H1 (cell line): ENCODE measurements around the gene MAN1C1. TPM values are rescaled to one million over a fixed set of nuclear protein-coding genes. Genes with fewer than 3 reads are reported as not detected.

Experiments
- CTCF ChIA-PET: fragments of 300-600 bp; sonication (Branson Sonifier 250); formaldehyde crosslinking; loops from one replicate; lab custom pipeline; 2021; ENCODE audit not compliant: partially characterized antibody; lab: Charles Lee
- POLR2A ChIA-PET: fragments of 300-600 bp; sonication (Branson Sonifier 250); formaldehyde crosslinking; loops from one replicate; lab custom pipeline; 2021; ENCODE audit warnings: inconsistent platforms; ENCODE audit not compliant: partially characterized antibody; lab: Charles Lee
- DNase-seq, 2 experiments: peaks; one replicate each; pipeline versions ENCODE4 v3.0.0 to v3.0.0-alpha.2; 2010 to 2022; ENCODE audit warnings: low spot score in 2 of 2, low read depth in 1 of 2, mixed read lengths in 1 of 2
- FAIRE-seq: peaks from 2 replicates; lab custom pipeline; 2011; peaks lifted over from hg19 to GRCh38; lab: Jason Lieb, UNC
- H2AFZ ChIP-seq: 2 replicates; pipeline ENCODE4 v1.8.1; 2012; ENCODE audit warnings: low read length, inconsistent platforms
- H2AK5ac ChIP-seq: 2 replicates; pipeline ENCODE4 v1.6.1; 2013; ENCODE audit warnings: low read depth, low read length
- H2BK120ac ChIP-seq: replicated peaks from 2 replicates; pipeline ENCODE3; 2013; ENCODE audit warnings: low read depth, low read length, inconsistent platforms
- H2BK12ac ChIP-seq: 2 replicates; pipeline ENCODE4 v1.6.1; 2013; ENCODE audit warnings: low read depth, low read length
- H2BK15ac ChIP-seq: 2 replicates; pipeline ENCODE4 v1.6.1; 2013; ENCODE audit warnings: low read length
- H2BK20ac ChIP-seq: 2 replicates; pipeline ENCODE4 v1.6.1; 2013; ENCODE audit warnings: low read length
- H2BK5ac ChIP-seq: 2 replicates; pipeline ENCODE4 v1.6.1; 2013; ENCODE audit warnings: low read depth, low read length
- H3K14ac ChIP-seq: 2 replicates; pipeline ENCODE4 v1.6.1; 2013; ENCODE audit warnings: inconsistent platforms; ENCODE audit not compliant: insufficient read length
- H3K18ac ChIP-seq: 2 replicates; pipeline ENCODE4 v1.6.1; 2013; ENCODE audit warnings: low read length; ENCODE audit errors: extremely low read depth
- H3K23ac ChIP-seq: 2 replicates; pipeline ENCODE4 v1.6.1; 2013; ENCODE audit warnings: inconsistent platforms; ENCODE audit not compliant: insufficient read length
- H3K23me2 ChIP-seq: 2 replicates; pipeline ENCODE4 v1.6.1; 2013; ENCODE audit warnings: low read depth, low read length
- H3K27ac ChIP-seq: 2 replicates; pipeline ENCODE4 v1.6.1; 2011; ENCODE audit warnings: low read depth, low read length, inconsistent platforms
- H3K27me3 ChIP-seq, 4 experiments: replicated peaks in 1 of 4; 1 replicate in 1 of 4; 2 replicates in 3 of 4; pipeline versions ENCODE4 v1.6.1 to v1.8.1; 2011 to 2013; ENCODE audit warnings: low read length in 3 of 4, mild to moderate bottlenecking in 3 of 4, inconsistent platforms in 2 of 4, mixed read lengths in 2 of 4, moderate library complexity in 1 of 4; ENCODE audit not compliant: control insufficient read depth in 3 of 4, insufficient read depth in 3 of 4; ENCODE audit errors: extremely low read depth in 1 of 4
- H3K36me3 ChIP-seq, 4 experiments: 2 replicates each; pipeline versions ENCODE4 v1.6.1 to v1.8.1; 2011 to 2013; ENCODE audit warnings: mild to moderate bottlenecking in 4 of 4, low read length in 3 of 4, moderate library complexity in 2 of 4, control low read depth in 1 of 4, inconsistent platforms in 1 of 4; ENCODE audit not compliant: insufficient read depth in 4 of 4, control insufficient read depth in 2 of 4
- H3K4ac ChIP-seq: replicated peaks from 2 replicates; pipeline ENCODE3; 2013; ENCODE audit warnings: low read length, low read depth, mixed read lengths, inconsistent platforms; ENCODE audit not compliant: insufficient read length
- H3K4me1 ChIP-seq, 4 experiments: replicated peaks in 1 of 4; 1 replicate in 1 of 4; 2 replicates in 3 of 4; pipeline versions ENCODE4 v1.6.1 to v1.8.1; 2011 to 2013; ENCODE audit warnings: low read length in 3 of 4, inconsistent platforms in 2 of 4, mixed read lengths in 1 of 4; ENCODE audit not compliant: insufficient read depth in 4 of 4, control insufficient read depth in 3 of 4
- H3K4me2 ChIP-seq, 2 experiments: 2 replicates each; pipeline versions ENCODE4 v1.6.1 to v1.8.1; 2011 to 2013; ENCODE audit warnings: low read depth in 2 of 2, low read length in 2 of 2, control low read depth in 1 of 2, inconsistent platforms in 1 of 2, mild to moderate bottlenecking in 1 of 2; ENCODE audit not compliant: insufficient read depth in 1 of 2
- H3K4me3 ChIP-seq, 4 experiments: fragments of 200-600, 300-600 bp in 1 of 4; sonication (generic), shearing (Covaris generic), sonication (Bioruptor Twin) in 1 of 4; 2 replicates each; pipeline versions ENCODE4 v1.5.1 to v1.8.1; 2011 to 2016; ENCODE audit warnings: low read length in 4 of 4, low read depth in 3 of 4, control low read depth in 2 of 4, inconsistent platforms in 2 of 4, mild to moderate bottlenecking in 2 of 4, mixed read lengths in 1 of 4, moderate library complexity in 1 of 4; ENCODE audit not compliant: insufficient read depth in 2 of 4; ENCODE audit errors: extremely low read depth in 1 of 4
- H3K56ac ChIP-seq: replicated peaks from 2 replicates; pipeline ENCODE3; 2013; ENCODE audit warnings: low read depth, mild to moderate bottlenecking, mixed read lengths, low read length, inconsistent platforms; ENCODE audit not compliant: insufficient read length
- H3K79me1 ChIP-seq: 2 replicates; pipeline ENCODE4 v1.6.1; 2013; ENCODE audit warnings: low read depth, low read length, control low read depth
- H3K79me2 ChIP-seq, 2 experiments: 2 replicates each; pipeline versions ENCODE4 v1.6.1 to v1.8.1; 2012 to 2013; ENCODE audit warnings: low read length in 2 of 2, mild to moderate bottlenecking in 2 of 2, inconsistent platforms in 1 of 2; ENCODE audit not compliant: insufficient read depth in 2 of 2, control insufficient read depth in 1 of 2
- H3K9ac ChIP-seq, 4 experiments: replicated peaks in 1 of 4; 1 replicate in 1 of 4; 2 replicates in 3 of 4; pipeline versions ENCODE4 v1.6.1 to v1.8.1; 2011 to 2013; ENCODE audit warnings: low read depth in 3 of 4, low read length in 3 of 4, control low read depth in 2 of 4, mild to moderate bottlenecking in 2 of 4, moderate library complexity in 2 of 4, inconsistent platforms in 1 of 4; ENCODE audit errors: extremely low read depth in 1 of 4
- H3K9me3 ChIP-seq, 2 experiments: 2 replicates each; pipeline versions ENCODE4 v1.6.1 to v1.8.1; 2012 to 2013; ENCODE audit warnings: mild to moderate bottlenecking in 2 of 2, moderate library complexity in 2 of 2, control low read depth in 1 of 2, inconsistent platforms in 1 of 2, low read depth in 1 of 2, low read length in 1 of 2, mixed read lengths in 1 of 2; ENCODE audit not compliant: insufficient read depth in 2 of 2
- H4K20me1 ChIP-seq, 2 experiments: replicated peaks in 1 of 2; 2 replicates each; pipeline versions ENCODE3 to v1.8.1; 2011 to 2013; ENCODE audit warnings: inconsistent platforms in 2 of 2, low read length in 2 of 2, mild to moderate bottlenecking in 1 of 2; ENCODE audit not compliant: insufficient read depth in 2 of 2, control insufficient read depth in 1 of 2
- H4K5ac ChIP-seq: 2 replicates; pipeline ENCODE4 v1.6.1; 2013; ENCODE audit warnings: low read length, low read depth, mixed read lengths, inconsistent platforms; ENCODE audit not compliant: insufficient read length
- H4K8ac ChIP-seq: 2 replicates; pipeline ENCODE4 v1.8.0; 2013; ENCODE audit warnings: mild to moderate bottlenecking, moderate library complexity, low read length, inconsistent platforms; ENCODE audit not compliant: insufficient read depth; ENCODE audit errors: extremely low read depth
- H4K91ac ChIP-seq: replicated peaks from 2 replicates; pipeline ENCODE3; 2013; ENCODE audit warnings: low read length, mixed read lengths, inconsistent platforms; ENCODE audit not compliant: insufficient read length
- ATF2 ChIP-seq: IDR thresholded peaks from 2 replicates; pipeline ENCODE4 v1.6.1; 2012; ENCODE audit warnings: low read length, inconsistent platforms
- CTBP2 ChIP-seq: IDR thresholded peaks from 2 replicates; pipeline ENCODE4 v1.7.0; 2011; ENCODE audit warnings: borderline replicate concordance, mild to moderate bottlenecking, moderate library complexity, mixed read lengths, low read length; ENCODE audit not compliant: insufficient read depth, insufficient read length
- KDM1A ChIP-seq: fragments of 200-600, 300-600 bp; sonication (generic); IDR thresholded peaks from 2 replicates; pipeline ENCODE4 v1.7.1; 2016; ENCODE audit warnings: mild to moderate bottlenecking, low read length, borderline replicate concordance
- MAFK ChIP-seq: IDR thresholded peaks from 2 replicates; pipeline ENCODE4 v1.6.1; 2012; ENCODE audit warnings: low read depth, mild to moderate bottlenecking, improper control_type of control experiment, low read length
- RAD21 ChIP-seq, 2 experiments: IDR thresholded peaks in 1 of 2; conservative IDR thresholded peaks in 1 of 2; 2 replicates each; pipeline ENCODE4 v1.6.1; 2011; ENCODE audit warnings: low read depth in 2 of 2, low read length in 2 of 2, improper control_type of control experiment in 1 of 2, inconsistent platforms in 1 of 2, mild to moderate bottlenecking in 1 of 2, moderate library complexity in 1 of 2
- RBBP5 ChIP-seq: IDR thresholded peaks from 2 replicates; pipeline ENCODE4 v1.7.1; 2012; ENCODE audit warnings: low read depth, mild to moderate bottlenecking, inconsistent platforms, low read length, moderate library complexity, borderline replicate concordance
- RXRA ChIP-seq: IDR thresholded peaks from 2 replicates; pipeline ENCODE4 v1.6.1; 2011; ENCODE audit warnings: low read depth, mild to moderate bottlenecking, low read length, moderate library complexity; ENCODE audit not compliant: insufficient read depth
- TBP ChIP-seq: IDR thresholded peaks from 2 replicates; pipeline ENCODE4 v1.6.1; 2011; ENCODE audit warnings: low read depth, low read length, improper control_type of control experiment
- whole genome bisulfite sequencing, 2 experiments: shearing (Covaris generic) in 1 of 2; methylation state at CpG; one replicate each; pipeline versions ENCODE4 v1.1.6 to v1.1.7; 2013 to 2015; ENCODE audit warnings: low lambda C conversion rate in 2 of 2, mixed read lengths in 2 of 2, inconsistent platforms in 1 of 2, low coverage in 1 of 2, missing lambda C conversion rate in 1 of 2; ENCODE audit not compliant: insufficient replicate concordance in 2 of 2, insufficient coverage in 1 of 2, insufficient read length in 1 of 2; ENCODE audit errors: extremely low coverage in 1 of 2, missing lambda C conversion rate in 1 of 2; 5-methylcytosine and 5-hydroxymethylcytosine counted together
- polyA plus RNA-seq, 7 experiments: library from polyadenylated mRNA; depleted of rRNA in 3 of 7; stranded (reverse) in 5 of 7; unstranded in 2 of 7; fragments of >200 nt in 5 of 7; fragments of 200-250 nt in 2 of 7; gene quantifications; 1 replicate in 5 of 7; 2 replicates in 1 of 7; 4 replicates in 1 of 7; pipeline versions ENCODE4 v1.2.1 to v1.2.3, GENCODE V29; 2011 to 2013; ENCODE audit warnings: missing spikeins in 2 of 7, mixed read lengths in 2 of 7
- total RNA-seq: library from RNA; stranded (reverse); fragmentation: NEBNext Ultra II Directional; extraction: Animal tissue kit (Norgen Biotek cat#: 25700); gene quantifications from 2 replicates; pipeline ENCODE4 v1.2.1, GENCODE V29; 2021
- TF ChIP-seq, protein P1 (sequence below): IDR thresholded peaks from 2 replicates; pipeline ENCODE4 v1.6.1; 2012; ENCODE audit warnings: inconsistent platforms

The MAN1C1 gene
- total and polyA plus RNA-seq, 2 of the 8 experiments (the other 6 are each of a cell fraction or from before 2014, with no cell fraction given), result 7.8 to 15.2 TPM

- Histone ChIP-seq H2BK20ac (peak overlapping the region; percentile 66), H3K36me3 (no peaks in the 10 kb centered on the region), H2AFZ (no peak overlapping the region), H3K27me3 (no peaks in the 10 kb centered on the region), H2AK5ac (no peak overlapping the region), H3K4me1 (peaks cover 9 to 25% (median 17%) of the 10 kb centered on the region in 4 experiments), H3K4me3 (no peak overlapping the region), H3K18ac (0 out of 2 replicates have a peak overlapping the region, but pooled peaks have one; percentile 24), H3K23me2 (no peaks in the 10 kb centered on the region), H3K14ac (no peak overlapping the region), H2BK15ac (no peak overlapping the region), H3K4ac (no peak overlapping the region), H3K27ac (no peak overlapping the region), H3K79me1 (no peaks in the 10 kb centered on the region), H4K91ac (no peak overlapping the region), H2BK5ac (no peak overlapping the region), H3K23ac (no peak overlapping the region), H3K4me2 (no peak overlapping the region), H2BK12ac (peak overlapping the region; percentile 53; the same call in 1 of the 2 replicates), H3K9ac (no peak overlapping the region), H4K8ac (no peak overlapping the region), H4K5ac (no peak overlapping the region), H3K9me3 (no peaks in the 10 kb centered on the region), H4K20me1 (no peaks in the 10 kb centered on the region), H2BK120ac (no peak overlapping the region), H3K79me2 (no peaks in the 10 kb centered on the region), H3K56ac (no peak overlapping the region)
- CTCF ChIA-PET, result interaction anchor here (1.1 to 7.8 kb wide), 2 partner anchors 22 to 30 kb away, joined by 3 to 53 read pairs; no protein-coding TSS in a partner anchor
- WGBS, 2 experiments, result 89% methylated on average over 4 of the region's 4 CpGs; no CpG with 5 or more reads in 1 of the 2 experiments
- FAIRE-seq (no peak), DNase-seq (no peak)
- POLR2A ChIA-PET, result no interaction called here
- TF ChIP-seq MAFK (peak; percentile 98), RAD21 (IDR thresholded peaks at IDR 0.05 in 1 of 2, conservative IDR thresholded peaks at IDR 0.05 in 1 of 2; ENCODE audit: low read depth in 2 of 2, low read length in 2 of 2) (no peak), CTBP2 (no peak), TBP (no peak), RXRA (no peak), RBBP5 (no peak), KDM1A (peak; percentile 64), ATF2 (no peak)
- TF ChIP-seq, protein P1, sequence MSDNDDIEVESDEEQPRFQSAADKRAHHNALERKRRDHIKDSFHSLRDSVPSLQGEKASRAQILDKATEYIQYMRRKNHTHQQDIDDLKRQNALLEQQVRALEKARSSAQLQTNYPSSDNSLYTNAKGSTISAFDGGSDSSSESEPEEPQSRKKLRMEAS, result no peak
Measured at GRCh38 chr1:25723250-25723880, 106.8 kb downstream of the MAN1C1 start.
